ENCODE measurements around the gene TTC13. TPM values are rescaled to one million over a fixed set of nuclear protein-coding genes. Genes with fewer than 3 reads are reported as not detected.

The TTC13 gene
- total and polyA plus RNA-seq, 2 of the 13 experiments (the other 11 are each of a cell fraction or from before 2014, with no cell fraction given) = 5.8 to 15.9 TPM

- TF ChIP-seq ZNF713 (CRISPR knock-in tag; IDR thresholded peaks at IDR 0.05) = no peak
Measured at GRCh38 chr1:230979389-230979716, 692 bp upstream of the TTC13 start (continued).

GRCh38 chr1:230977761-230978490, 735 bp downstream of the TTC13 start:
- intact Hi-C loops (cut with micrococcal nuclease; ENCODE audit: unreplicated experiment) = loop anchor here (2.0 to 10.0 kb wide), 4 partner anchors 111 to 336 kb away; partner anchors contain the start of genes AGT and COG2
- CTCF ChIA-PET (ENCODE audit: low intra/inter-chr PET ratio, low total read pairs) = interaction anchor here (1.8 to 1.9 kb wide), 2 partner anchors 61 to 180 kb away, joined by 9 to 11 read pairs; no protein-coding TSS in a partner anchor
- TF ChIP-seq SMYD3 (CRISPR knock-in tag; IDR thresholded peaks at IDR 0.05) (no peak), ZNF720 (CRISPR knock-in tag; IDR thresholded peaks at IDR 0.05) (no peak), ZNF747 (CRISPR knock-in tag; IDR thresholded peaks at IDR 0.05; ENCODE audit: borderline replicate concordance) (no peak), MLX (CRISPR knock-in tag; IDR thresholded peaks at IDR 0.05) (no peak), CTCF (CRISPR knock-in tag; IDR thresholded peaks at IDR 0.05) (no peak), SSRP1 (CRISPR knock-in tag; IDR thresholded peaks at IDR 0.05) (no peak), TBL1XR1 (IDR thresholded peaks at IDR 0.05; ENCODE audit: borderline replicate concordance, low read length, partially characterized antibody) (no peak), XRCC5 (optimal IDR thresholded peaks at IDR 0.05; ENCODE audit: low read length) (no peak), GABPB1 (CRISPR knock-in tag; IDR thresholded peaks at IDR 0.05) (0 out of 2 replicates have a peak, but pooled peaks have one; percentile 28), TMF1 (CRISPR knock-in tag; IDR thresholded peaks at IDR 0.05; ENCODE audit: low read depth) (peak; percentile 33; the same call in 1 of the 2 replicates), RFX1 (IDR thresholded peaks at IDR 0.05) (no peak), CEBPG (CRISPR knock-in tag; IDR thresholded peaks at IDR 0.05) (no peak)
- TF ChIP-seq, protein P1, sequence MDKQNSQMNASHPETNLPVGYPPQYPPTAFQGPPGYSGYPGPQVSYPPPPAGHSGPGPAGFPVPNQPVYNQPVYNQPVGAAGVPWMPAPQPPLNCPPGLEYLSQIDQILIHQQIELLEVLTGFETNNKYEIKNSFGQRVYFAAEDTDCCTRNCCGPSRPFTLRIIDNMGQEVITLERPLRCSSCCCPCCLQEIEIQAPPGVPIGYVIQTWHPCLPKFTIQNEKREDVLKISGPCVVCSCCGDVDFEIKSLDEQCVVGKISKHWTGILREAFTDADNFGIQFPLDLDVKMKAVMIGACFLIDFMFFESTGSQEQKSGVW (CRISPR knock-in tag; IDR thresholded peaks at IDR 0.05; ENCODE audit: borderline replicate concordance) = no peak
- TF ChIP-seq, protein P2, sequence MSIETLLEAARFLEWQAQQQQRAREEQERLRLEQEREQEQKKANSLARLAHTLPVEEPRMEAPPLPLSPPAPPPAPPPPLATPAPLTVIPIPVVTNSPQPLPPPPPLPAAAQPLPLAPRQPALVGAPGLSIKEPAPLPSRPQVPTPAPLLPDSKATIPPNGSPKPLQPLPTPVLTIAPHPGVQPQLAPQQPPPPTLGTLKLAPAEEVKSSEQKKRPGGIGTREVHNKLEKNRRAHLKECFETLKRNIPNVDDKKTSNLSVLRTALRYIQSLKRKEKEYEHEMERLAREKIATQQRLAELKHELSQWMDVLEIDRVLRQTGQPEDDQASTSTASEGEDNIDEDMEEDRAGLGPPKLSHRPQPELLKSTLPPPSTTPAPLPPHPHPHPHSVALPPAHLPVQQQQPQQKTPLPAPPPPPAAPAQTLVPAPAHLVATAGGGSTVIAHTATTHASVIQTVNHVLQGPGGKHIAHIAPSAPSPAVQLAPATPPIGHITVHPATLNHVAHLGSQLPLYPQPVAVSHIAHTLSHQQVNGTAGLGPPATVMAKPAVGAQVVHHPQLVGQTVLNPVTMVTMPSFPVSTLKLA (IDR thresholded peaks at IDR 0.05) = no peak

More at GRCh38 chr1:230977761-230978490, 735 bp downstream of the TTC13 start:
- POLR2A ChIA-PET = interaction anchor here (0.6 to 1.5 kb wide), 5 partner anchors 8 to 110 kb away, joined by 3 to 5 read pairs (median 4); partner anchors contain the start of gene C1orf198
- FAIRE-seq = peak; percentile 58
- H3K27ac ChIP-seq (ENCODE audit: extremely low read length, insufficient read depth, low read length) = peak overlapping the region; percentile 1
- H3K9me3 ChIP-seq (ENCODE audit: low read length) = no peaks in the 10 kb centered on the region
- H3K4me2 ChIP-seq (ENCODE audit: low read depth, low read length) = peak overlapping the region; percentile 64
- H4K20me1 ChIP-seq (ENCODE audit: insufficient read depth, low read length) = no peaks in the 10 kb centered on the region
- peak; percentile 55 for DNase-seq (ENCODE audit: low spot score)
- no TSS peak for BruUV-seq (replicated peaks)
- H3K9ac ChIP-seq (ENCODE audit: insufficient read depth, low read depth, low read length) = peak overlapping the region; percentile 68
- ATAC-seq = peak; percentile 2
- peaks cover 0 to 1% of the 10 kb centered on the region in 2 experiments; a peak in 1 of 5 replicates for H3K36me3 ChIP-seq (replicated peaks in 1 of 2; ENCODE audit: control insufficient read depth in 1 of 2, insufficient read depth in 2 of 2, low read length in 2 of 2)
- H3K27me3 ChIP-seq (ENCODE audit: control insufficient read depth in 1 of 2, insufficient read depth in 2 of 2, low read length in 2 of 2) = no peaks in the 10 kb centered on the region; a peak in 1 of 5 replicates
- no peak overlapping the region for H2AFZ ChIP-seq (ENCODE audit: low read length)
- H3K4me3 ChIP-seq (replicated peaks in 1 of 3; ENCODE audit: insufficient read depth in 1 of 3, low read depth in 2 of 3, low read length in 3 of 3) = peak overlapping the region; percentile 81 to 94 (median 84)
- in situ Hi-C loops (cut with HindIII; ENCODE audit: extremely low pct_ligation_motif_present, low pct_unique_long_range_greater_than_20kb) = no loop called here
- H3K79me2 ChIP-seq (ENCODE audit: insufficient read depth, low read length) = peaks cover 9% of the 10 kb centered on the region
- 2% methylated on average over 15 of the region's 52 CpGs for WGBS (ENCODE audit: low lambda C conversion rate)
- H3K4me1 ChIP-seq (ENCODE audit: insufficient read depth, low read length) = peaks cover 27% of the 10 kb centered on the region
